ENCODE data around the gene SUMF1. TPM values are rescaled to one million over a fixed set of nuclear protein-coding genes. Genes with fewer than 3 reads are reported as not detected.

SUMF1 gene
- total and polyA plus RNA-seq, 2 of the 4 experiments (the other 2 are of a cell fraction) = 26.3 to 38.4 TPM

DNA sequence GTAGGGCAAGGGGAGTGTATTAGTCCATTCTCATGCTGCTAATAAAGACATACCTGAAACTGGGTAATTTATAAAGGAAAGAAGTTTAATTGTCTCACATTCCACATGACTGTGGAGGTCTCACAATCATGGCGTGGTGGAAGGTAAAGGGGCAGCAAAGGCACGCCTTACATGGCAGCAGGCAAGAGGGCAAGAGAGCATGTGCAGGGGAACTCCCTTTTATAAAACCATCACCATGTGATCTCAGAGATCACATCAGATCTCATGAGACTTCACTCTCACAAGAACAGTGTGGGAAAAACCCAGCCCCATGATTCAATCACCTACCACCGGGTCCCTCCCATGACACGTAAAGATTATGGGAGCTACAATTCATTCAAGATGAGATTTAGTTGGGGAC is 41.4 kb downstream of the SUMF1 start:
- H3K23ac ChIP-seq (ENCODE audit: low read depth, low read length) = no peak overlapping the region
- no peak overlapping the region for H3K4me3 ChIP-seq (ENCODE audit: insufficient read depth, low read depth, low read length)
- peak; percentile 22 for DNase-seq
- dilution Hi-C loops (cut with HindIII; ENCODE audit: low sequenced_read_pairs, unreplicated experiment) = no loop called here
- H4K5ac ChIP-seq (ENCODE audit: low read depth, low read length) = peak overlapping the region; percentile 25; the same call in 1 of the 2 replicates
- peaks cover 2 to 7% of the 10 kb centered on the region in 2 experiments; a peak in 1 of 4 replicates for H3K79me1 ChIP-seq (ENCODE audit: low read depth in 1 of 2, low read length in 2 of 2)
- TF ChIP-seq, protein P1, sequence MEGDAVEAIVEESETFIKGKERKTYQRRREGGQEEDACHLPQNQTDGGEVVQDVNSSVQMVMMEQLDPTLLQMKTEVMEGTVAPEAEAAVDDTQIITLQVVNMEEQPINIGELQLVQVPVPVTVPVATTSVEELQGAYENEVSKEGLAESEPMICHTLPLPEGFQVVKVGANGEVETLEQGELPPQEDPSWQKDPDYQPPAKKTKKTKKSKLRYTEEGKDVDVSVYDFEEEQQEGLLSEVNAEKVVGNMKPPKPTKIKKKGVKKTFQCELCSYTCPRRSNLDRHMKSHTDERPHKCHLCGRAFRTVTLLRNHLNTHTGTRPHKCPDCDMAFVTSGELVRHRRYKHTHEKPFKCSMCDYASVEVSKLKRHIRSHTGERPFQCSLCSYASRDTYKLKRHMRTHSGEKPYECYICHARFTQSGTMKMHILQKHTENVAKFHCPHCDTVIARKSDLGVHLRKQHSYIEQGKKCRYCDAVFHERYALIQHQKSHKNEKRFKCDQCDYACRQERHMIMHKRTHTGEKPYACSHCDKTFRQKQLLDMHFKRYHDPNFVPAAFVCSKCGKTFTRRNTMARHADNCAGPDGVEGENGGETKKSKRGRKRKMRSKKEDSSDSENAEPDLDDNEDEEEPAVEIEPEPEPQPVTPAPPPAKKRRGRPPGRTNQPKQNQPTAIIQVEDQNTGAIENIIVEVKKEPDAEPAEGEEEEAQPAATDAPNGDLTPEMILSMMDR (conservative IDR thresholded peaks at IDR 0.05; ENCODE audit: low read depth, low read length) = no peak
- TF ChIP-seq FOS (IDR thresholded peaks at IDR 0.05; ENCODE audit: low read depth, low read length) (no peak), RFX5 (IDR thresholded peaks at IDR 0.05; ENCODE audit: low read depth, low read length) (no peak), CEBPB (IDR thresholded peaks at IDR 0.05; ENCODE audit: low read depth, low read length) (no peak), NFE2L2 (IDR thresholded peaks at IDR 0.05; ENCODE audit: low read depth, low read length) (no peak), POLR2A (IDR thresholded peaks at IDR 0.05; ENCODE audit: low read depth, low read length) (no peak), USF2 (IDR thresholded peaks at IDR 0.05; ENCODE audit: low read depth, low read length) (no peak), SMC3 (IDR thresholded peaks at IDR 0.05; ENCODE audit: low read depth, low read length) (no peak), RAD21 (IDR thresholded peaks at IDR 0.05; ENCODE audit: low read length) (no peak), CHD1 (IDR thresholded peaks at IDR 0.05; ENCODE audit: low read depth, low read length) (no peak), MAFK (IDR thresholded peaks at IDR 0.05; ENCODE audit: low read depth, low read length) (no peak), RCOR1 (IDR thresholded peaks at IDR 0.05; ENCODE audit: insufficient replicate concordance, low read length) (no peak)
- no TSS peak for BruUV-seq (replicated peaks)
- WGBS, 2 experiments (ENCODE audit: extremely low coverage in 2 of 2, insufficient read length in 1 of 2) = no CpG with 5 or more reads among the region's 4 CpGs
- peak overlapping the region; percentile 18; the same call in 1 of the 2 replicates for H4K91ac ChIP-seq (ENCODE audit: insufficient read depth, low read depth, low read length)
- H2AK5ac ChIP-seq (ENCODE audit: low read depth, low read length) = no peak overlapping the region
- peak overlapping the region; percentile 46 for H2BK20ac ChIP-seq (ENCODE audit: low read depth, low read length)
- H2AFZ ChIP-seq (replicated peaks; ENCODE audit: low read length, poor library complexity) = no peak overlapping the region
- peaks cover 12% of the 10 kb centered on the region for H3K9me1 ChIP-seq (ENCODE audit: insufficient read depth, low read length)
- H4K20me1 ChIP-seq (ENCODE audit: insufficient read depth, low read length) = no peaks in the 10 kb centered on the region
- H3K4ac ChIP-seq (ENCODE audit: low read depth, low read length) = 0 out of 2 replicates have a peak overlapping the region, but pooled peaks have one; percentile 34
- ChIA-PET POLR2A (ENCODE audit: unreplicated experiment) (no interaction called here), CTCF (no interaction called here)
- 0 out of 2 replicates have a peak overlapping the region, but pooled peaks have one; percentile 3 for H2BK120ac ChIP-seq (ENCODE audit: low read depth, low read length)
- H3K27ac ChIP-seq (ENCODE audit: insufficient read depth, low read length) = no peak overlapping the region
- H2AK9ac ChIP-seq (replicated peaks; ENCODE audit: low read depth, low read length, poor library complexity) = no peak overlapping the region
- peak overlapping the region; percentile 49 for H3K18ac ChIP-seq (ENCODE audit: low read depth, low read length)
- H3K27me3 ChIP-seq (ENCODE audit: control insufficient read depth, insufficient read depth, low read length) = no peaks in the 10 kb centered on the region
- H3K56ac ChIP-seq (ENCODE audit: extremely low read depth, insufficient read depth, low read length) = no peak overlapping the region
- H3K4me2 ChIP-seq (ENCODE audit: low read depth, low read length) = no peak overlapping the region
- H2BK15ac ChIP-seq (ENCODE audit: low read depth, low read length) = no peak overlapping the region; the same call in 2 of the 3 replicates
- intact Hi-C loops (cut with micrococcal nuclease) = no loop called here
- no peak overlapping the region; a peak in 1 of 4 replicates for H4K8ac ChIP-seq (ENCODE audit: low read depth in 2 of 2, low read length in 2 of 2)
- no peaks in the 10 kb centered on the region for H3K36me3 ChIP-seq (ENCODE audit: control insufficient read depth, insufficient read depth, low read length)
- no peak overlapping the region for H2BK5ac ChIP-seq (ENCODE audit: low read depth, low read length, poor library complexity, severe bottlenecking)
- peak overlapping the region; percentile 6; the same call in 1 of the 2 replicates for H3K14ac ChIP-seq (replicated peaks; ENCODE audit: low read depth, low read length)
- ATAC-seq (ENCODE audit: low read depth) = no peak
- in situ Hi-C loops (cut with MboI; ENCODE audit: low sequenced_read_pairs) = no loop called here
- peaks cover 16% of the 10 kb centered on the region for H3K4me1 ChIP-seq (ENCODE audit: control insufficient read depth, insufficient read depth, low read length)
- H3K9ac ChIP-seq (ENCODE audit: low read depth, low read length) = no peak overlapping the region
- H3K9me3 ChIP-seq (ENCODE audit: control insufficient read depth, insufficient read depth, low read length) = no peaks in the 10 kb centered on the region
